Erythroblast (primary cell): ENCODE data around the gene NAA10.

ENCODE experiments used
- GATA1 ChIP-seq: IDR thresholded peaks from 2 replicates; pipeline ENCODE4 v1.6.1; 2011; ENCODE audit warnings: low read depth, mild to moderate bottlenecking, control low read depth, low read length, moderate library complexity
- POLR2A ChIP-seq: IDR thresholded peaks from 2 replicates; pipeline ENCODE4 v1.6.1; 2011; ENCODE audit warnings: mild to moderate bottlenecking, low read length

DNA sequence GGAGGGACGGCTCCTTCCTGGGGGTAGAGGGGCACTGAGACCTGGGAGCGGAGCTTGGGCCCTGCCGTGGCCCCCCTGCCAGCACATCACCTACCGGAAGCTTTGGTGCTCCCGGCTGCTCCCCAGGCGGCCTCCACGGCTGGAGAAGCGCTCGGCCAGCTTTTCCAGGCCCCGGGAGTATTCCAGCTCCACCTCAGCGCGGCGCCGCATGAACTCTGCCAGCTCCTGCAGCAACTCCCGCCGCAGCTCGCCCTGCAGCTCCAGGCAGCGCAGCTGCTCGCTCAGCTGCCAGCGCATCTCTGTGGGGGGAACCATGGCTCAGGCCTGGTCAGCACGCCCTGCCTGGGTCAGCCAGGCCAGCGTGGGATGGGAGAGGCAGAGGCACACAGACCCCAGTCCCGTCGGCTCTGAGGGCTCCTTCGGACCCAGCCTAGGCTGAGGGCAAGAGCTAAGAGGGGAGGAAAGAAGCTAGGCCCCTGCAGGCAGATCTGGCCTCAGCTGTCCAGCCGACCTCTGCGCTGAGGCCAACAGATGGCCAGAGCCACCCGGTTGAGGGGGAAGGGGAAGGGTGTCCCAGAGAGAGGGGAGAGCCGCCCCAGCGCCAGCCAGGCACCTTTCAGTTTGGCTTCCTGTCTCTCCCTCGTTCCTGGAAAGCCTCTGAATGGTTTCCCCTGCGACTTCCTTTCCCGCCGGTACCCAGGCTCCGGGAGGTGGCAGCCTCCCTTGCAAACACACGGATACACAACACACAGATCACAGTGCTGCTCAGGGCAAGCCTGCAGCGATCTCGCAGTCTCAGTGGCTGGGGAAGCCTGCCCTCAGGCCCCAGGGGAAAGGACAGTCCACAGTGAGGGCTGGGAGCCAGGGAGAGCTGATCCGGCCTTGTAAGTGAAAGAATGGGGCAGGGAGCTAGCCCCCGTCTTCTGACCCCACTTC lies 13.1 kb downstream of the NAA10 start:
- TF ChIP-seq POLR2A (no peak), GATA1 (no peak)
